HCT116 (cell line): ENCODE measurements around the gene OST4. TPM values are rescaled to one million over a fixed set of nuclear protein-coding genes. Genes with fewer than 3 reads are reported as not detected.

ENCODE experiments used
- ATAC-seq: fragments of 200-7000 bp; cut with Tn5 transposase; 2 replicates; pipeline ENCODE4 v1.9.1; 2020; ENCODE audit warnings: mild to moderate bottlenecking, moderate library complexity
- BruUV-seq: library from RNA; stranded (reverse); fragments of 400-500 nt; replicated peaks from 2 replicates; lab custom pipeline; 2021; lab: Mats Ljungman, UMichigan
- CTCF ChIA-PET: fragments of 300-600 bp; sonication (Branson Sonifier 250); formaldehyde crosslinking; loops from one replicate; lab custom pipeline; 2021; ENCODE audit warnings: antibody characterized with exemption; lab: Charles Lee
- POLR2A ChIA-PET: fragments of 300-600, 350-600 bp; sonication (Branson Sonifier 250); formaldehyde crosslinking; loops from one replicate; lab custom pipeline; 2021; ENCODE audit warnings: antibody characterized with exemption; lab: Charles Lee
- RAD21 ChIA-PET, 2 experiments: fragments of 300-600 bp; sonication (Branson Sonifier 250); formaldehyde crosslinking; loops; one replicate each; lab custom pipeline; 2023; ENCODE audit warnings: low total read pairs in 2 of 2; ENCODE audit not compliant: uncharacterized antibody in 2 of 2, unreplicated experiment in 2 of 2, low non-redundant PET in 1 of 2; lab: Charles Lee
- DNase-seq: peaks from one replicate; pipeline ENCODE4 v3.0.0-alpha.2; 2010; ENCODE audit warnings: low read depth, low spot score
- H2AFZ ChIP-seq: fragments of 200-600 bp; shearing (Covaris generic), sonication (generic); 2 replicates; pipeline ENCODE4 v1.6.1; 2017; ENCODE audit warnings: low read depth, mixed run types, mixed read lengths, antibody characterized with exemption, low read length; ENCODE audit not compliant: poor library complexity, severe bottlenecking
- H3K27ac ChIP-seq: 2 replicates; pipeline ENCODE4 v1.5.1; 2012; ENCODE audit warnings: low read depth, low read length
- H3K27me3 ChIP-seq: fragments of 200-600 bp; sonication (generic); 2 replicates; pipeline ENCODE4 v1.6.1; 2016; ENCODE audit warnings: mixed run types, low read length, mixed read lengths; ENCODE audit not compliant: insufficient read depth
- H3K36me3 ChIP-seq, 2 experiments: fragments of 200-500 bp in 1 of 2; fragments of 200-600 bp in 1 of 2; sonication (Bioruptor generic) in 1 of 2; sonication (generic) in 1 of 2; 2 replicates each; pipeline versions ENCODE4 v1.5.1 to v1.6.1; 2014 to 2016; ENCODE audit warnings: low read length in 2 of 2, inconsistent platforms in 1 of 2, mixed read lengths in 1 of 2, mixed run types in 1 of 2; ENCODE audit not compliant: insufficient read depth in 2 of 2, control insufficient read depth in 1 of 2
- H3K4me1 ChIP-seq, 2 experiments: fragments of 200-600 bp in 1 of 2; sonication (generic) in 1 of 2; 2 replicates each; pipeline versions ENCODE4 v1.5.1 to v1.6.1; 2012 to 2017; ENCODE audit warnings: low read length in 2 of 2, inconsistent platforms in 1 of 2, mild to moderate bottlenecking in 1 of 2, mixed read lengths in 1 of 2, mixed run types in 1 of 2, moderate library complexity in 1 of 2; ENCODE audit not compliant: insufficient read depth in 2 of 2, control insufficient read depth in 1 of 2
- H3K4me2 ChIP-seq: fragments of 200-600 bp; sonication (generic); 2 replicates; pipeline ENCODE4 v1.6.1; 2017; ENCODE audit warnings: mixed run types, low read length, mixed read lengths
- H3K4me3 ChIP-seq, 2 experiments: fragments of 200-600 bp in 1 of 2; sonication (generic) in 1 of 2; replicated peaks in 1 of 2; 2 replicates each; pipeline ENCODE4 v1.5.1; 2011 to 2016; ENCODE audit warnings: low read length in 2 of 2, control low read depth in 1 of 2, low read depth in 1 of 2, mild to moderate bottlenecking in 1 of 2, mixed read lengths in 1 of 2, mixed run types in 1 of 2
- H3K79me2 ChIP-seq: fragments of 200-600 bp; sonication (generic); 2 replicates; pipeline ENCODE4 v1.6.1; 2017; ENCODE audit warnings: mild to moderate bottlenecking, mixed run types, low read length, moderate library complexity, mixed read lengths; ENCODE audit not compliant: insufficient read depth
- H3K9ac ChIP-seq: fragments of 200-600 bp; sonication (generic); 2 replicates; pipeline ENCODE4 v1.6.1; 2016; ENCODE audit warnings: low read length, mixed read lengths
- H3K9me2 ChIP-seq: fragments of 200-600 bp; sonication (generic), shearing (Covaris generic); 2 replicates; pipeline ENCODE4 v1.6.1; 2017; ENCODE audit warnings: mixed run types, mild to moderate bottlenecking, moderate library complexity; ENCODE audit not compliant: insufficient read depth
- H3K9me3 ChIP-seq, 2 experiments: fragments of 200-500 bp in 1 of 2; fragments of 200-600 bp in 1 of 2; sonication (Bioruptor generic) in 1 of 2; sonication (generic) in 1 of 2; 2 replicates each; pipeline ENCODE4 v1.6.1; 2014 to 2017; ENCODE audit warnings: low read length in 2 of 2, mixed read lengths in 2 of 2, inconsistent platforms in 1 of 2, low read depth in 1 of 2, mild to moderate bottlenecking in 1 of 2, mixed run types in 1 of 2, moderate library complexity in 1 of 2; ENCODE audit not compliant: control insufficient read depth in 1 of 2, insufficient read depth in 1 of 2
- H4K20me1 ChIP-seq: fragments of 200-600 bp; sonication (generic), shearing (Covaris generic); 2 replicates; pipeline ENCODE4 v1.6.1; 2017; ENCODE audit warnings: mixed run types, mild to moderate bottlenecking, moderate library complexity; ENCODE audit not compliant: insufficient read depth
- ELF1 ChIP-seq: IDR thresholded peaks from 2 replicates; pipeline ENCODE4 v1.6.1; 2012; ENCODE audit warnings: low read depth, borderline replicate concordance
- MAX ChIP-seq: IDR thresholded peaks from 2 replicates; pipeline ENCODE4 v1.6.1; 2012
- RAD21 ChIP-seq: IDR thresholded peaks from 2 replicates; pipeline ENCODE4 v1.6.1; 2012; ENCODE audit warnings: low read depth, mild to moderate bottlenecking
- SIN3A ChIP-seq: IDR thresholded peaks from 2 replicates; pipeline ENCODE4 v1.6.1; 2012; ENCODE audit warnings: low read depth
- ZFX ChIP-seq: fragments of 450-650 bp; IDR thresholded peaks from 2 replicates; pipeline ENCODE4 v1.6.1; 2017
- ZNF274 ChIP-seq: fragments of 200-500 bp; sonication (Bioruptor generic); IDR thresholded peaks from 2 replicates; pipeline ENCODE4 v1.6.1; 2014; ENCODE audit warnings: mild to moderate bottlenecking, low read depth, low read length, inconsistent platforms
- intact Hi-C: fragments of 100-400 bp; cut with micrococcal nuclease; formaldehyde crosslinking; loops from 2 replicates; pipeline ENCODE4 v1.10.0; 2022
- total RNA-seq: library from RNA; stranded (reverse); gene quantifications from one replicate; pipeline ENCODE4 v1.2.1, GENCODE V29; 2021; ENCODE audit not compliant: unreplicated experiment

The OST4 gene
- total RNA-seq, 1 experiment from 2014 or later = 187 TPM

- intact Hi-C loops = no loop called here
- Histone ChIP-seq H3K9me3 (no peaks in the 10 kb centered on the region), H3K4me1 (peaks cover 0 to 9% of the 10 kb centered on the region in 2 experiments; a peak in 1 of 4 replicates), H3K27me3 (no peaks in the 10 kb centered on the region), H3K4me3 (no peak overlapping the region), H2AFZ (no peak overlapping the region), H3K4me2 (no peak overlapping the region), H3K27ac (no peak overlapping the region), H3K9me2 (no peaks in the 10 kb centered on the region), H3K9ac (no peak overlapping the region), H4K20me1 (no peaks in the 10 kb centered on the region), H3K36me3 (no peaks in the 10 kb centered on the region), H3K79me2 (no peaks in the 10 kb centered on the region)
- ATAC-seq (no peak), DNase-seq (no peak)
- ChIA-PET CTCF (no interaction called here), RAD21 (no interaction called here), POLR2A (no interaction called here)
- TF ChIP-seq ELF1 = no peak
- no TSS peak for BruUV-seq
Observed at GRCh38 chr2:27092696-27093429, 21.4 kb upstream of the OST4 start.

- no peaks in the 10 kb centered on the region for H3K79me2 ChIP-seq
- no peak overlapping the region for H3K9ac ChIP-seq
- no peak overlapping the region for H3K4me3 ChIP-seq
- H3K9me3 ChIP-seq = no peaks in the 10 kb centered on the region
- no TSS peak for BruUV-seq
- no peaks in the 10 kb centered on the region for H3K36me3 ChIP-seq
- no peak for TF ChIP-seq MAX
- no peak for TF ChIP-seq SIN3A
- 0 out of 2 replicates have a peak, but pooled peaks have one; percentile 7 for TF ChIP-seq ZFX
- TF ChIP-seq RAD21 = no peak
- no peak for TF ChIP-seq ZNF274
- H3K9me2 ChIP-seq = no peaks in the 10 kb centered on the region
- POLR2A ChIA-PET = no interaction called here
- H2AFZ ChIP-seq = no peak overlapping the region
- no peak overlapping the region for H3K4me2 ChIP-seq
- no peaks in the 10 kb centered on the region for H4K20me1 ChIP-seq
- peaks cover 0 to 16% of the 10 kb centered on the region in 2 experiments; a peak in 3 of 4 replicates for H3K4me1 ChIP-seq
- no peak overlapping the region for H3K27ac ChIP-seq
- ATAC-seq (no peak), DNase-seq (no peak)
- CTCF ChIA-PET = no interaction called here
- intact Hi-C loops = no loop called here
- RAD21 ChIA-PET = no interaction called here
- no peaks in the 10 kb centered on the region for H3K27me3 ChIP-seq
Observed at GRCh38 chr2:27091746-27092695, 20.6 kb upstream of the OST4 start.
